ENCODE results near the gene CYP19A1. TPM values are rescaled to one million over a fixed set of nuclear protein-coding genes. Genes with fewer than 3 reads are reported as not detected.
"Not testable (repeated sequence)": the region's sequence is repeated elsewhere in the genome, so short reads cannot be mapped to it uniquely, and the experiment has no call there.

CYP19A1 gene
- total RNA-seq, 1 donor from 2014 or later = 0.35 TPM

GRCh38 chr15:51263116-51263515 is 75.3 kb downstream of the CYP19A1 start:
- no peak overlapping the region for H3K4me3 Mint-ChIP-seq
- no peak overlapping the region for H3K27ac Mint-ChIP-seq
- peaks cover 22% of the 10 kb centered on the region for H3K27me3 Mint-ChIP-seq
- H3K9me3 Mint-ChIP-seq = no peaks in the 10 kb centered on the region
- H3K36me3 Mint-ChIP-seq (ENCODE audit: low read depth) = no peaks in the 10 kb centered on the region
- intact Hi-C loops (cut with micrococcal nuclease) = no loop called here
- peaks cover 3% of the 10 kb centered on the region for H3K4me1 Mint-ChIP-seq
- no peak for DNase-seq

DNA sequence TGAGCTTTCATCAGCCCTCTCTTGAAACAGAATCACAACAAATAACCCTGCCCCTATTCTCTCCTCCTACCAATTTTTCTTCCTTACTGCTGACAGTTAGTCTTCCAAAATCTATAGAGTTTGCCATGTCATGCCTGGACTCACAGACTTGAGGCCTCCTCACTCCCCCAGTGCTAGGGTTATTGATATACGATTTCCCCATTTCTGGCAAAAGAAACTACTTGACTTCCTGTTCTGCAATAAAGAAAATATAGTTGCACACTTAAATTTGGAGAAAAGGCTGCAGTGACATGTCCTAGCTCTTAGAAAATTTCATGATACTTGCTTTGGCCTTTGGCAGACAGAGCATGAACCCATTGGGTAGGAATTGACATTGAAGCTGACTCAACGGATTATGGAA is 75.9 kb downstream of the CYP19A1 start:
- H3K4me1 Mint-ChIP-seq = peaks cover 2% of the 10 kb centered on the region
- H3K4me3 Mint-ChIP-seq = no peak overlapping the region
- H3K9me3 Mint-ChIP-seq = no peaks in the 10 kb centered on the region
- intact Hi-C loops (cut with micrococcal nuclease) = no loop called here
- no peak overlapping the region for H3K27ac Mint-ChIP-seq
- peaks cover 17% of the 10 kb centered on the region for H3K27me3 Mint-ChIP-seq
- DNase-seq = no peak
- no peaks in the 10 kb centered on the region for H3K36me3 Mint-ChIP-seq (ENCODE audit: low read depth)

DNA sequence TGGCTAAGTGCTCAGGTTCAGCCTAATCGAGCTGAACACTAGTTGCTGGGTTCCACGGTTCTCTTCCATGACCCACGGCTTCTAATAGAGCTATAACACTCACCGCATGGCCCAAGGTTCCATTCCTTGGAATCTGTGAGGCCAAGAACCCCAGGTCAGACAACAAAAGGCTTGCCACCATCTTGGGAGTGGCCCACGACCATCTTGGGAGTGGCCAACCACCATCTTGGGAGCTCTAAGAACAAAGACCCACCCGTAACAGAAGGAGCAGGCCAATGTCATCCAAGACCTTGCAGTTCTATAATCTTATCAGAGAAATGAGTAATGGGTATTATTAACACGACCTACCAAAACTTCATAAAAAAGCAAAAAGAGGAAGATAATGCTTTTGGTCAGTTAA is 77.3 kb downstream of the CYP19A1 start:
- H3K9me3 Mint-ChIP-seq; H3K36me3 Mint-ChIP-seq (ENCODE audit: low read depth); DNase-seq; H3K27ac Mint-ChIP-seq; H3K4me3 Mint-ChIP-seq; H3K4me1 Mint-ChIP-seq; intact Hi-C loops (cut with micrococcal nuclease); H3K27me3 Mint-ChIP-seq: not testable (repeated sequence)

DNA sequence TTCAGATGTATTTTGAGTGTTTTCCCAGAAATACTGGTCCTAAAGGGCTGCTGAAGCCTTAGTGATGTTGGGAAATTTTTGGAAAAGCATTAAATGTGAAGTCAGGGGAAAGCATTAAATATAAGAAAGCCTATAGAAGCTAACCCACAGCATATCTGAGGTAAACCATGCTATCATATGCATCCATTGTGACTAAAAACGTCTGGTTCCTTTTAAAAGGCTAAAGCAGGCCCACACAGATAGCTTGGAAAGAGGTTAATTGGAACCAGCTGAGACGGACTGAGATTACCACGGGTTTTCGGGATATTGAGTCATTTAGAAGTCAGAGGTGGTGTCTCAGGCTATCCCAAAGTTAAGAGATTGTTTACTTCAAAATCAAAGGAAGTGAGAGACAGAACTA is 78.2 kb downstream of the CYP19A1 start:
- no peak overlapping the region for H3K4me3 Mint-ChIP-seq
- intact Hi-C loops (cut with micrococcal nuclease) = no loop called here
- no peak overlapping the region for H3K27ac Mint-ChIP-seq
- peaks cover 2% of the 10 kb centered on the region for H3K4me1 Mint-ChIP-seq
- peaks cover 2% of the 10 kb centered on the region for H3K27me3 Mint-ChIP-seq
- no peaks in the 10 kb centered on the region for H3K9me3 Mint-ChIP-seq
- no peak for DNase-seq
- no peaks in the 10 kb centered on the region for H3K36me3 Mint-ChIP-seq (ENCODE audit: low read depth)

- no peak overlapping the region for H3K4me3 Mint-ChIP-seq
- H3K9me3 Mint-ChIP-seq = no peaks in the 10 kb centered on the region
- peaks cover 12% of the 10 kb centered on the region for H3K27me3 Mint-ChIP-seq
- peaks cover 2% of the 10 kb centered on the region for H3K4me1 Mint-ChIP-seq
- intact Hi-C loops (cut with micrococcal nuclease) = no loop called here
- no peak for DNase-seq
- H3K27ac Mint-ChIP-seq = no peak overlapping the region
- H3K36me3 Mint-ChIP-seq (ENCODE audit: low read depth) = no peaks in the 10 kb centered on the region
These were observed 82.9 kb downstream of the CYP19A1 start for GRCh38 chr15:51255533-51255932.

GRCh38 chr15:51253366-51253765 is 85.0 kb downstream of the CYP19A1 start:
- Mint-ChIP-seq H3K27me3 (peaks cover 17% of the 10 kb centered on the region), H3K9me3 (peaks cover 4% of the 10 kb centered on the region), H3K4me3 (no peak overlapping the region), H3K27ac (no peak overlapping the region), H3K36me3 (ENCODE audit: low read depth) (no peaks in the 10 kb centered on the region), H3K4me1 (no peaks in the 10 kb centered on the region)
- intact Hi-C loops (cut with micrococcal nuclease) = no loop called here
- DNase-seq = no peak

DNA sequence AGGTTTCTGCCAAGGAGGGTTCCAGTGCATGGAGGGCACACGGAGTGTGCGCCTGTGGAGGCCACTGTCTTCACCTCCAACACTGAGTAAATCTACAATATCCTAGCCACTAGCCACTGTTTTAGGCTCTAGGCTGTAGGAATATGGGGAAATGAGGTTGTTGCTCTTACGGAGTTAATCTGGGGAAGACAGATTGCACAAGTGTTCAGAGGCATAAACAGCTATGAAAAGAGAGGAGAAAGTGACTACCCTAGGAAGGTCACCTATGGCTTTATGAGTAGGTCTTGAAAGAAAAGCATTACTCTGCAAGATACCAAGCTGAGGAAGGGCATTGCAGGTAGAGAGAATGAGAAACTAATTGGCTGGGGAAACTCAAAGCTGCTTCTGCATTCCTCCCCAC is 85.7 kb downstream of the CYP19A1 start:
- intact Hi-C loops (cut with micrococcal nuclease) = no loop called here
- no peaks in the 10 kb centered on the region for H3K36me3 Mint-ChIP-seq (ENCODE audit: low read depth)
- DNase-seq = no peak
- no peak overlapping the region for H3K27ac Mint-ChIP-seq
- H3K4me1 Mint-ChIP-seq = no peaks in the 10 kb centered on the region
- H3K9me3 Mint-ChIP-seq = peaks cover 4% of the 10 kb centered on the region
- peaks cover 17% of the 10 kb centered on the region for H3K27me3 Mint-ChIP-seq
- no peak overlapping the region for H3K4me3 Mint-ChIP-seq

- Mint-ChIP-seq H3K27me3 (peaks cover 16% of the 10 kb centered on the region), H3K36me3 (ENCODE audit: low read depth) (no peaks in the 10 kb centered on the region), H3K4me3 (no peak overlapping the region), H3K9me3 (peaks cover 4% of the 10 kb centered on the region), H3K4me1 (no peaks in the 10 kb centered on the region), H3K27ac (no peak overlapping the region)
- DNase-seq = no peak
- intact Hi-C loops (cut with micrococcal nuclease) = no loop called here
These were observed 86.8 kb downstream of the CYP19A1 start for GRCh38 chr15:51251556-51251955.

DNA sequence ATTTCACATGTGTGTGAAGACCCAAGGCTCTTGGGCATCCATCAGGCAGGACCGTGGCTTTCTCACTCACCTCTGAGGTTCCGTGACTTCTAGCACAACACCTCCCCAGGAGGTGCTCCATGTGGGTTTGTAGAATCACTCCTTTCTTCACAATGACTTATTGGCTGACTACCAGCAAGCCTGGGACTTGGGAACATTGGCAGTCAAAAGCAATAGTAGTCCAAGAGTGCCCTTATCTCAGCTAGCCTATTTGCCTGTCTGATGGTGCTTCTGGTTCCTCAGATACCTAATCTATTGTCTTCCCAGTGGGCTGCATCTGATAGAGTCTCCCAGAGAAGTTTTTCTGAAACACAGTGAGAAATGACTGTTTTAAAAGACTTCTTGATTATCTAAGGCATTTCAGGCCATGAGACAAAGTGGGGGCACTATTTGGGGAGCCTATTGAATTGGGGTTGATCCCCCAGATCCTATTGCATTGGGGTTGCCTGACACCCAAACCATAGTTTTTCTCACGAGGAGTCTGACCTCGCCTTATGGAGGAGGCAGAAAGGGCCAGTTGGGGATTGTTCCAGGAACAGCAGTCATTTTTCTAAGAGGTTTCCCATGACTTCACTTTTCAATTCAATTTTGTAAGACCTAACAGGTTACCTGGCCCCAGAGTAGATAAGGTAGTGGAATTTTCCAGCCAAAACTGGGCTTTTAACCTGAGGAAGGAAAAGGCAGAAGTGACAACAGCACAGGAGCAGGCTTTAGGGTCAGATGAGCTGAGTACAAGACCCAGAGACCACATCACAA is 88.0 kb downstream of the CYP19A1 start:
- no peaks in the 10 kb centered on the region for H3K36me3 Mint-ChIP-seq (ENCODE audit: low read depth)
- no peak overlapping the region for H3K27ac Mint-ChIP-seq
- intact Hi-C loops (cut with micrococcal nuclease) = no loop called here
- peaks cover 4% of the 10 kb centered on the region for H3K9me3 Mint-ChIP-seq
- peaks cover 15% of the 10 kb centered on the region for H3K27me3 Mint-ChIP-seq
- DNase-seq = no peak
- H3K4me3 Mint-ChIP-seq = no peak overlapping the region
- no peaks in the 10 kb centered on the region for H3K4me1 Mint-ChIP-seq

DNA sequence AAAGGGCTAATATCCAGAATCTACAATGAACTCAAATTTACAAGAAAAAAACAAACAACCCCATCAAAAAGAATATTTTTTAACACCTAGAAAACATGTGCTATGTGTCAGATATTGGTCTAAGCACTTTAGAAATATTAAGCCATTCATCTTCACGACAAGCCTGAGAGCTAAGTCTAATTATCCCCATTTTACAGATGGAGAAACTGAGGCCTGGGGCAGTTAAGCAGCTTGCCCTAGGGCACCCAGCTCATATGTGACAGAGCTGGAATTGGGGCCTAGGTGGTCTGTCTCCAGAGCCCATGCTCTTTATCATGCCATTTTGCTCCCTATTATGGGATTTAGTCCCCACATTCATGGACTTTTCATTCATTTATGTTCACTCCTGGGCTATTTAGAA is 92.8 kb downstream of the CYP19A1 start:
- H3K27me3 Mint-ChIP-seq = peaks cover 9% of the 10 kb centered on the region
- intact Hi-C loops (cut with micrococcal nuclease) = no loop called here
- H3K27ac Mint-ChIP-seq = no peak overlapping the region
- peaks cover 13% of the 10 kb centered on the region for H3K4me1 Mint-ChIP-seq
- DNase-seq = no peak
- H3K36me3 Mint-ChIP-seq (ENCODE audit: low read depth) = no peaks in the 10 kb centered on the region
- H3K9me3 Mint-ChIP-seq = peaks cover 4% of the 10 kb centered on the region
- no peak overlapping the region for H3K4me3 Mint-ChIP-seq

- Mint-ChIP-seq H3K4me3 (no peak overlapping the region), H3K36me3 (ENCODE audit: low read depth) (no peaks in the 10 kb centered on the region), H3K9me3 (peaks cover 4% of the 10 kb centered on the region), H3K4me1 (peaks cover 23% of the 10 kb centered on the region), H3K27me3 (peaks cover 12% of the 10 kb centered on the region), H3K27ac (peak overlapping the region; percentile 56)
- no peak for DNase-seq
- intact Hi-C loops (cut with micrococcal nuclease) = loop anchor here (1.0 kb wide), 1 partner anchor 16 kb away; no protein-coding TSS in a partner anchor
These were observed 94.0 kb downstream of the CYP19A1 start for GRCh38 chr15:51244423-51244869.

DNA sequence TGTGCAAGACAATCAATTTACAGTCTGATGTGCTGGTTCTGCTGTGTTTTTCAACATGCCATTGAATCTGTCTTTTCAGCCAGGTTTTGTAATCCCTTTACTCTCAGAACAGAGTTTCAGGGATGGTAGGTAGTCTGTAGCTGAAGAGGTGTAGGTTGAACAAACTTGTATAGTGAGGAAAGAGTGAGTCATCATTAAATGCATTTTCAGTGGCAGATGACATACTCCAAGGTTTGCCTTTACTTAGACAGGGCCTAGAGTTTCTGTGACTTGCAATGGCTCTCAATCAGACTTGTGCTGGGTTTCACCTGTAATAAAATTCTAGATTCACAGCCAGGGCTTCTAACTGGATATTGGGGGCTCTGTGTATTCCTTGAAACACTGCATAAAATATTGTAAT is 94.6 kb downstream of the CYP19A1 start:
- peak overlapping the region; percentile 56 for H3K27ac Mint-ChIP-seq
- peaks cover 25% of the 10 kb centered on the region for H3K4me1 Mint-ChIP-seq
- intact Hi-C loops (cut with micrococcal nuclease) = loop anchor here (1.0 kb wide), 1 partner anchor 15 kb away; no protein-coding TSS in a partner anchor
- no peaks in the 10 kb centered on the region for H3K9me3 Mint-ChIP-seq
- H3K36me3 Mint-ChIP-seq (ENCODE audit: low read depth) = no peaks in the 10 kb centered on the region
- peaks cover 13% of the 10 kb centered on the region for H3K27me3 Mint-ChIP-seq
- H3K4me3 Mint-ChIP-seq = no peak overlapping the region
- no peak for DNase-seq

DNA sequence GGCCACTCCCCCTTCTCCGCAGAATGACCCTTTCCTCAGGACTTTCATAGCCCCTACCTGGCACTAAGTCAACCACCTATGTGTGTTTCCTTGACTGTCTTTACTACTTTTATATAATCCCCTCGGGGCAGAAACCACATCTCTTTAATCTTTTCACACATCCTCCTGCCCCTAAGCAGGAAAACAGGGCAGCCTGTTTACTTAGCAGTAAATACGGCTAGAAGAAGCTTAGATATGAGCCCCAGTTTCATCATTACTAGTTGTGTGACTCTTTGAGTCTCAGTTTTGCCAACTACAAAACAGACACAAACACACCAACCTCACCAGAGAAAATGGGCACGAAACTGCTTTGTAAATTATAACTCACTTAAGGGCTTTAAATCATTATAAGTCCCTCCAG is 98.3 kb downstream of the CYP19A1 start:
- intact Hi-C loops (cut with micrococcal nuclease) = no loop called here

GRCh38 chr15:51237816-51238215 is 100.6 kb downstream of the CYP19A1 start:
- Mint-ChIP-seq H3K27ac (no peak overlapping the region), H3K9me3 (no peaks in the 10 kb centered on the region), H3K4me3 (no peak overlapping the region), H3K4me1 (peaks cover 15% of the 10 kb centered on the region), H3K27me3 (peaks cover 37% of the 10 kb centered on the region), H3K36me3 (ENCODE audit: low read depth) (no peaks in the 10 kb centered on the region)
- intact Hi-C loops (cut with micrococcal nuclease) = no loop called here
- DNase-seq = no peak

More for the DNA sequence above, 98.3 kb downstream of the CYP19A1 start:
- H3K36me3 Mint-ChIP-seq (ENCODE audit: low read depth) = no peaks in the 10 kb centered on the region
- DNase-seq = no peak
- H3K27me3 Mint-ChIP-seq = peaks cover 31% of the 10 kb centered on the region
- no peak overlapping the region for H3K4me3 Mint-ChIP-seq
- no peak overlapping the region for H3K27ac Mint-ChIP-seq
- H3K9me3 Mint-ChIP-seq = no peaks in the 10 kb centered on the region
- H3K4me1 Mint-ChIP-seq = peaks cover 25% of the 10 kb centered on the region
